Measurements from ENCODE around the gene CST3. TPM values are rescaled to one million over a fixed set of nuclear protein-coding genes. Genes with fewer than 3 reads are reported as not detected.

The CST3 gene
- total RNA-seq, 1 donor: 55.3 TPM

DNA sequence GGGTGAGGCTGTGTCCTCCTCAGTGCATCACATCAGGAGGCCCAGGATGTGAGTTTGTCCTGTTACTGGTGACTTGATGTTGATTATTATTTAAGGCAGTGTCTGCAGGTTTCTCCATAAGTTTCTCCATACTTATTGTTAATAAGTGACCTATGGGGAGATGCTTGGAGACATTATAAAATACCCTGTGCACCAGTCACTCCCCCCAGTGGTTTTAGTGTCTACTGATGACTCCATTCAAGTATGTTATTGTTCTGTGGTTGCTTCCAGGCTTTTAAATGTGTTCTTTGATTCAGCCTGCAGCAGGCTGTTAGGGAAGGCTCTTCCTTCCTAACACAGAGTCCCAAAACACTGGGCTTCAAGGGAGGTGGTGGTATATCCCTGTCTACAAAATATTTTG lies 14.6 kb upstream of the CST3 start:
- DNase-seq (ENCODE audit: low read depth): no peak
- TF ChIP-seq, protein P1, sequence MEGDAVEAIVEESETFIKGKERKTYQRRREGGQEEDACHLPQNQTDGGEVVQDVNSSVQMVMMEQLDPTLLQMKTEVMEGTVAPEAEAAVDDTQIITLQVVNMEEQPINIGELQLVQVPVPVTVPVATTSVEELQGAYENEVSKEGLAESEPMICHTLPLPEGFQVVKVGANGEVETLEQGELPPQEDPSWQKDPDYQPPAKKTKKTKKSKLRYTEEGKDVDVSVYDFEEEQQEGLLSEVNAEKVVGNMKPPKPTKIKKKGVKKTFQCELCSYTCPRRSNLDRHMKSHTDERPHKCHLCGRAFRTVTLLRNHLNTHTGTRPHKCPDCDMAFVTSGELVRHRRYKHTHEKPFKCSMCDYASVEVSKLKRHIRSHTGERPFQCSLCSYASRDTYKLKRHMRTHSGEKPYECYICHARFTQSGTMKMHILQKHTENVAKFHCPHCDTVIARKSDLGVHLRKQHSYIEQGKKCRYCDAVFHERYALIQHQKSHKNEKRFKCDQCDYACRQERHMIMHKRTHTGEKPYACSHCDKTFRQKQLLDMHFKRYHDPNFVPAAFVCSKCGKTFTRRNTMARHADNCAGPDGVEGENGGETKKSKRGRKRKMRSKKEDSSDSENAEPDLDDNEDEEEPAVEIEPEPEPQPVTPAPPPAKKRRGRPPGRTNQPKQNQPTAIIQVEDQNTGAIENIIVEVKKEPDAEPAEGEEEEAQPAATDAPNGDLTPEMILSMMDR (IDR thresholded peaks at IDR 0.05; ENCODE audit: insufficient read depth, low read depth, low read length): no peak

DNA sequence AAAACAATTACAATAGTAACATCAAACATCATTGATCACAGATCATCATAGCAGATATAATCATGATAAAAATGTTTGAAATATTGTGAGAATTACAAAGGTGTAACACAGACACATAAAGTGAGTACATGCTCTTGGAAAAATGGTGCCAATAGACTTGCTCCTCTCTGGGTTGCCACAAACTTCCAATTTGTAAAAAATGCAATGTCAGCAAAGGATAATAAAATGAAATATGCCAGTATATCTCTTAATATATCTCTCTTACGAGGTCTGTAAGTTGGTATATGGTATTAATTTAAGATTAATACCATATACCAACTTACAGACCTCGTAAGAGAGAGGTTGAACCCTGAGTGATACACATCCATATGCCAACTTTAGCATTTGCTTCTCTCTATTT lies 13.4 kb upstream of the CST3 start:
- no peak overlapping the region for H3K4me3 ChIP-seq (ENCODE audit: low read depth, low read length)
- TF ChIP-seq, protein P1 (IDR thresholded peaks at IDR 0.05; ENCODE audit: insufficient read depth, low read depth, low read length): no peak
- DNase-seq (ENCODE audit: low read depth): no peak

More for the DNA sequence above, 14.6 kb upstream of the CST3 start:
- H3K4me3 ChIP-seq (ENCODE audit: low read depth, low read length): no peak overlapping the region

DNA sequence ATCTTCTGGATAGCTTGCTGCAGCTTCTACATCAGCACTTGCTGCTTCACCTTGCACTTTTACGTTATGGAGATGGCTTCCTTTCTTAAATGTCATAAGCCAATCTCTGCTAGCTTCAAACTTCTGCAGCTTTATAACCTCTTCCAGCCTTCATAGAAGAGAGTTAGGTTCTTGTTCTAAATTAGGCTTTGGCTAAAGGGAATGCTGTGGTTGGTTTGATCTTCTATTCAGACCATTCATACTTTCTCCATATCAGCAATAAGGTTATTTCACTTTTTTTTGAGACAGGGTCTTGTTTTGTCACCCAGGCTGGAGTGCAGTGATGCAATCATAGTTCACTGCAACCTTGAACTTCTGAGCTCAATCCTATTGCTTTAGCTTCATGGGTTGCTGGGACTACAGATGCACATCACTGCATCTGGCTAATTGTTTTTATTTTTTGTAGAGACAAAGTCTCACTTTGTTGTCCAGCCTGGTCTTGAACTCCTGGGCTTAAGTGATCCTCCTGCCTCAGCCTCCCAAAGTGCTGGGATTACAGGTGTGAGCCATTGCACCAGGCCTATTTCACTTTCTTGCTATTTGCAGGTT lies 12.2 kb upstream of the CST3 start:
- TF ChIP-seq, protein P1 (IDR thresholded peaks at IDR 0.05; ENCODE audit: insufficient read depth, low read depth, low read length): no peak
- no peak overlapping the region for H3K4me3 ChIP-seq (ENCODE audit: low read depth, low read length)
- no peak for DNase-seq (ENCODE audit: low read depth)

DNA sequence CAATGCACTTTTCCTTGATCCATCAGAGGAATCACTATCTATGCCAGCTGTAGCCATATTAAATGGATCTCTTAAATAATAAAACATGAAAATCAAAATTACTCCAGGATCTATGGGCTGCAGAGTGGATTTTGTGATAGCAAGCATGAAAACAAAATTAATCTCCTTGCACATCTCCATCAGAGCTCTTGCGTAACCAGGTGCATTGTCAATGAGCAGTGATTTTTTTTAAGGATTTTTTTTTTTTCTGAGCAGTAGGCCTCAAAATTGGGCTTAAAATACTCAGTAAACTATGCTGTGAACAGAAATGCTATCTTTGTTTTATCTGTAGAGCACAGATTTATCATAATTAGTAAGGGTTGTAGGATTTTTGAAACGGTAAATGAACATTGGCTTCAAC lies 11.5 kb upstream of the CST3 start:
- no peak for DNase-seq (ENCODE audit: low read depth)
- no peak overlapping the region for H3K4me3 ChIP-seq (ENCODE audit: low read depth, low read length)
- TF ChIP-seq, protein P1 (IDR thresholded peaks at IDR 0.05; ENCODE audit: insufficient read depth, low read depth, low read length): no peak

DNA sequence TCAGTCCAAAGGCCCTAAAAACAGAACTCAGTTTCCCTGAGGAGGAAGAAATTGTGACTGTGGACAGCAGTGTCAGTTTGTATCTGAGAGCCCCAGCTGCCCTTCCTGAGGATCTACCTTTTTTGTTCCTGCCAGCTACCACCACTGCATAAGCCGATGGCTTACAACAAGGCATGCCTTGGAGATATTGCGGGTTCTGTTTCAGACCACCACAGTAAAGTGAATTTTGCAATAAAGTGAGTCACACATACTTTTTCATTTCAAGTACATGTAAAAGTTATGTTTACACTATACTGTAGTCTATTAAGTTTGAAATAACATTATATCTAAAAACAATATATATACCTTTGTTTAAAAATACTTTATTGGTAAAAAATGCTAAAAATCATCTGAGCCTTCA lies 9.6 kb upstream of the CST3 start:
- H3K4me3 ChIP-seq (ENCODE audit: low read depth, low read length): no peak overlapping the region
- TF ChIP-seq, protein P1 (IDR thresholded peaks at IDR 0.05; ENCODE audit: insufficient read depth, low read depth, low read length): no peak
- DNase-seq (ENCODE audit: low read depth): peak; percentile 78

DNA sequence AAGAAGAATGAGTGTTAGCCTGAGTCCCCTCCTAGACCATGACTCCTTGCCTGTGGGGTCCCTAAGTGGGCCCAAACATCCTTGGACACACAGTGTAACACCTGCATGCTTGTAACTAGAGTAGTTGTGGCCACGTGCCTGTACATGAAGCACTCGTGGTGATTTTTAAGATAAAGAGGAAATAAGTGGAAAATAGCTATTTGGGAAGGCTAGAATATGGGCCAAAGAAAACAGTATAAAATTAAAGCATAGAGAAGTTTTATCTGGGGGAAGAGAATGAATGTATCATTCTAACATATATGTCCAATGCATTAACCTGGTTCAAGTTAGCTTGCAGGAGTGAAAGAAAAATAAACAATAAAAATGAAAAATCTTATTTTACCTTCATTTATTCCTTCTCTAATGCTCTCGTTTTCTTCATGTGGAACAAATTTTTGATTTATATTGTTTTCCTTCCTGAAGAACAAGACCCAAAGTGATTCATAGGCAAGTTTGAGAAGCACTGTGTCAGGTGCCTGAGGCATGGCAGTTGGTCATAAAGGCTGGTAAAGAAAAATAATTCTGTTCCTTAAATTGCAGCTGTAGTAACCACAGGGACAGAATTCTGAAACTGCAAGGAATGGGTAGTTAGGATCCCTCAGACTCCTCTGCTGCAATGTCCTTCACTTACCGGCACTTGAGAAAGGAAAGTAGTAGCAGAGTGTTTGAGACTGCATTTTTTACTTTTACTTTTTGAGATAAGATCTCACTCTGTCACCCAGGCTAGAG lies 8.5 kb upstream of the CST3 start:
- TF ChIP-seq, protein P1 (IDR thresholded peaks at IDR 0.05; ENCODE audit: insufficient read depth, low read depth, low read length): no peak
- H3K4me3 ChIP-seq (ENCODE audit: low read depth, low read length): no peak overlapping the region
- DNase-seq (ENCODE audit: low read depth): no peak

All from fibroblast of villous mesenchyme (primary cell).